SK-N-SH treated with all-trans-retinoic acid at 6 μM for 48 hours (cell line): ENCODE data around the gene CFAP157.

Source experiments
- ATAC-seq: fragments of 200-7000 bp; cut with Tn5 transposase; 3 replicates; pipeline ENCODE4 v1.9.1; 2020; ENCODE audit warnings: mild to moderate bottlenecking, moderate library complexity
- ARNTL ChIP-seq: fragments of 450-650 bp; formaldehyde crosslinking; IDR thresholded peaks from 2 replicates; pipeline ENCODE4 v1.5.0; 2020; ENCODE audit warnings: low read depth, mild to moderate bottlenecking, moderate library complexity, borderline replicate concordance
- BACH2 ChIP-seq: fragments of 250-450 bp; sonication (Bioruptor Pico); IDR thresholded peaks from 2 replicates; pipeline ENCODE4 v1.9.0; 2021; ENCODE audit warnings: mild to moderate bottlenecking, borderline replicate concordance
- CREB5 ChIP-seq: fragments of 250-450 bp; sonication (Bioruptor Pico); IDR thresholded peaks from 2 replicates; pipeline ENCODE4 v1.5.1; 2020; ENCODE audit warnings: low read depth, mild to moderate bottlenecking, moderate library complexity
- CSDC2 ChIP-seq: fragments of 250-450 bp; sonication (Bioruptor Pico); IDR thresholded peaks from 2 replicates; pipeline ENCODE4 v1.5.0; 2020; ENCODE audit warnings: mild to moderate bottlenecking, moderate library complexity
- ESRRG ChIP-seq: fragments of 250-450 bp; sonication (Bioruptor Pico); IDR thresholded peaks from 2 replicates; pipeline ENCODE4 v1.6.1; 2021; ENCODE audit warnings: mild to moderate bottlenecking
- GLIS3 ChIP-seq: fragments of 250-450 bp; sonication (Bioruptor Pico); IDR thresholded peaks from 2 replicates; pipeline ENCODE4 v1.5.0; 2020; ENCODE audit warnings: mild to moderate bottlenecking, moderate library complexity
- ISL1 ChIP-seq: fragments of 250-450 bp; sonication (Bioruptor Pico); IDR thresholded peaks from 2 replicates; pipeline ENCODE4 v2.1.2; 2022; ENCODE audit warnings: mild to moderate bottlenecking, moderate library complexity
- OSR1 ChIP-seq: fragments of 250-450 bp; sonication (Bioruptor Pico); IDR thresholded peaks from 2 replicates; pipeline ENCODE4 v1.8.0; 2022; ENCODE audit warnings: moderate library complexity, mild to moderate bottlenecking, inconsistent platforms
- PATZ1 ChIP-seq: fragments of 250-450 bp; sonication (Bioruptor Pico); IDR thresholded peaks from 2 replicates; pipeline ENCODE4 v1.8.0; 2020; ENCODE audit warnings: mild to moderate bottlenecking, moderate library complexity, borderline replicate concordance
- POU6F1 ChIP-seq: fragments of 250-450 bp; sonication (Bioruptor Pico); IDR thresholded peaks from 2 replicates; pipeline ENCODE4 v1.8.0; 2021; ENCODE audit warnings: low read depth, mild to moderate bottlenecking, moderate library complexity, borderline replicate concordance
- PPARA ChIP-seq: fragments of 250-450 bp; sonication (Bioruptor Pico); IDR thresholded peaks from 2 replicates; pipeline ENCODE4 v1.5.0; 2020; ENCODE audit warnings: mild to moderate bottlenecking, borderline replicate concordance
- RARB ChIP-seq: fragments of 250-450 bp; sonication (Bioruptor Pico); IDR thresholded peaks from 2 replicates; pipeline ENCODE4 v1.8.0; 2021; ENCODE audit warnings: mild to moderate bottlenecking, moderate library complexity
- SNAI2 ChIP-seq: fragments of 250-450 bp; sonication (Bioruptor Pico); IDR thresholded peaks from 2 replicates; pipeline ENCODE4 v1.5.0; 2020; ENCODE audit warnings: mild to moderate bottlenecking, moderate library complexity
- TCF4 ChIP-seq: fragments of 250-450 bp; sonication (Bioruptor Pico); IDR thresholded peaks from 2 replicates; pipeline ENCODE4 v1.8.0; 2021; ENCODE audit warnings: mild to moderate bottlenecking, moderate library complexity, borderline replicate concordance
- TSHZ2 ChIP-seq: fragments of 250-450 bp; sonication (Bioruptor Pico); IDR thresholded peaks from 2 replicates; pipeline ENCODE4 v1.5.0; 2020; ENCODE audit warnings: mild to moderate bottlenecking, moderate library complexity
- ZC3H10 ChIP-seq: fragments of 250-450 bp; sonication (Bioruptor Pico); IDR thresholded peaks from 2 replicates; pipeline ENCODE4 v1.5.1; 2021; ENCODE audit warnings: mild to moderate bottlenecking, moderate library complexity
- ZFP3 ChIP-seq: fragments of 250-450 bp; sonication (Bioruptor Pico); IDR thresholded peaks from 2 replicates; pipeline ENCODE4 v1.5.0; 2020; ENCODE audit warnings: mild to moderate bottlenecking, moderate library complexity
- ZFP30 ChIP-seq: fragments of 450-650 bp; formaldehyde crosslinking; IDR thresholded peaks from 2 replicates; pipeline ENCODE4 v1.5.0; 2022; ENCODE audit warnings: mild to moderate bottlenecking, moderate library complexity
- ZNF565 ChIP-seq: fragments of 450-650 bp; formaldehyde crosslinking; conservative IDR thresholded peaks from 2 replicates; pipeline ENCODE4 v1.5.0; 2020; ENCODE audit warnings: low read depth, mild to moderate bottlenecking, moderate library complexity
- ZNF70 ChIP-seq: fragments of 450-650 bp; formaldehyde crosslinking; IDR thresholded peaks from 2 replicates; pipeline ENCODE4 v1.5.0; 2020; ENCODE audit warnings: mild to moderate bottlenecking, moderate library complexity
- ZNF8 ChIP-seq: fragments of 450-650 bp; formaldehyde crosslinking; IDR thresholded peaks from 2 replicates; pipeline ENCODE4 v1.5.0; 2020; ENCODE audit warnings: mild to moderate bottlenecking, moderate library complexity

CFAP157 gene

GRCh38 chr9:127667127-127667844 lies 39.5 kb upstream of the CFAP157 start:
- no peak for TF ChIP-seq ARNTL (CRISPR knock-in tag)
- no peak for TF ChIP-seq RARB
- no peak for ATAC-seq

- no peak for ATAC-seq
- TF ChIP-seq BACH2 (CRISPR knock-in tag) (no peak), GLIS3 (CRISPR knock-in tag) (no peak), ZFP3 (CRISPR knock-in tag) (no peak), TCF4 (CRISPR knock-in tag) (no peak), ISL1 (CRISPR knock-in tag) (no peak), OSR1 (CRISPR knock-in tag) (no peak), ZNF565 (no peak), PATZ1 (CRISPR knock-in tag) (no peak), SNAI2 (no peak)
These were observed 38.9 kb upstream of the CFAP157 start for GRCh38 chr9:127667906-127668305.

GRCh38 chr9:127673234-127673633 lies 33.6 kb upstream of the CFAP157 start:
- no peak for ATAC-seq
- TF ChIP-seq PPARA (CRISPR knock-in tag) (no peak), ZC3H10 (CRISPR knock-in tag) (no peak), ARNTL (CRISPR knock-in tag) (no peak), CREB5 (CRISPR knock-in tag) (no peak), ZNF70 (no peak), ZNF565 (no peak), ZFP3 (CRISPR knock-in tag) (no peak), PATZ1 (CRISPR knock-in tag) (no peak), GLIS3 (CRISPR knock-in tag) (no peak), CSDC2 (CRISPR knock-in tag) (no peak), SNAI2 (no peak), TSHZ2 (CRISPR knock-in tag) (no peak), ZNF8 (CRISPR knock-in tag) (no peak), ZFP30 (CRISPR knock-in tag) (no peak), BACH2 (CRISPR knock-in tag) (no peak), ESRRG (no peak)

GRCh38 chr9:127676638-127677037 lies 30.1 kb upstream of the CFAP157 start:
- ATAC-seq: no peak
- TF ChIP-seq CSDC2 (CRISPR knock-in tag): no peak
- no peak for TF ChIP-seq ESRRG
- no peak for TF ChIP-seq GLIS3 (CRISPR knock-in tag)
- no peak for TF ChIP-seq ZFP30 (CRISPR knock-in tag)
- TF ChIP-seq POU6F1: no peak
- no peak for TF ChIP-seq ZC3H10 (CRISPR knock-in tag)
- TF ChIP-seq, all 23 proteins: peak for 0
